OCI-LY3 (cell line): ENCODE measurements around the gene R3HDML.
A peak's percentile ranks its signal among the peaks of the same experiment; 100 is the strongest.

Experiments used
- H2AFZ ChIP-seq: fragments of 200-600, 300-600 bp; shearing (Covaris generic); 2 replicates; pipeline ENCODE4 v1.6.0; 2014; ENCODE audit warnings: antibody characterized with exemption, low read depth, low read length
- H3K27ac ChIP-seq: fragments of 200-600, 300-600 bp; sonication (generic); 2 replicates; pipeline ENCODE4 v1.5.1; 2014; ENCODE audit warnings: mild to moderate bottlenecking, low read length, moderate library complexity, mixed read lengths
- H3K27me3 ChIP-seq: fragments of 200-600, 300-600 bp; sonication (generic); 2 replicates; pipeline ENCODE4 v1.6.1; 2014; ENCODE audit warnings: low read depth, low read length, mixed read lengths
- H3K36me3 ChIP-seq: fragments of 200-600, 300-600 bp; sonication (generic); replicated peaks from 2 replicates; pipeline ENCODE3; 2014; ENCODE audit warnings: low read depth, low read length, mixed read lengths
- H3K4me1 ChIP-seq: fragments of 300-600, 200-600 bp; sonication (generic); 2 replicates; pipeline ENCODE4 v1.6.1; 2014; ENCODE audit warnings: low read length, mixed read lengths
- H3K4me2 ChIP-seq: fragments of 200-600, 300-600 bp; sonication (generic); 2 replicates; pipeline ENCODE4 v1.6.1; 2014; ENCODE audit warnings: low read length, mixed read lengths
- H3K4me3 ChIP-seq: fragments of 300-600, 200-600 bp; sonication (generic); 2 replicates; pipeline ENCODE4 v1.5.1; 2014; ENCODE audit warnings: antibody characterized with exemption, mild to moderate bottlenecking, low read length, moderate library complexity
- H3K79me2 ChIP-seq: fragments of 300-600, 200-600 bp; shearing (Covaris generic); 2 replicates; pipeline ENCODE4 v1.6.1; 2014; ENCODE audit warnings: mild to moderate bottlenecking, low read length, mixed read lengths
- H3K9ac ChIP-seq: fragments of 300-600, 200-600 bp; shearing (Covaris generic); 2 replicates; pipeline ENCODE4 v1.6.0; 2014; ENCODE audit warnings: mild to moderate bottlenecking, low read length, moderate library complexity
- H3K9me3 ChIP-seq: fragments of 200-600, 300-600 bp; shearing (Covaris generic); 2 replicates; pipeline ENCODE4 v1.6.1; 2014; ENCODE audit warnings: low read length, mixed read lengths; ENCODE audit not compliant: insufficient read depth
- H4K20me1 ChIP-seq: fragments of 200-600, 300-600 bp; sonication (generic); 2 replicates; pipeline ENCODE4 v1.6.1; 2016; ENCODE audit warnings: low read length, mixed read lengths; ENCODE audit not compliant: insufficient read depth
- CTCF ChIP-seq: fragments of 200-600, 300-600 bp; sonication (generic); IDR thresholded peaks from 2 replicates; pipeline ENCODE4 v1.5.1; 2014; ENCODE audit warnings: antibody characterized with exemption, low read length, low read depth
- EZH2phosphoT487 ChIP-seq: fragments of 200-600 bp; shearing (Covaris generic); IDR thresholded peaks from 2 replicates; pipeline ENCODE4 v1.6.1; 2018; ENCODE audit warnings: antibody characterized with exemption, mixed run types, low read depth

Gene R3HDML

GRCh38 chr20:44382641-44383040, 45.8 kb downstream of the R3HDML start:
- Histone ChIP-seq H3K9ac (no peak overlapping the region), H3K4me2 (no peak overlapping the region), H3K79me2 (no peaks in the 10 kb centered on the region), H3K9me3 (no peaks in the 10 kb centered on the region), H4K20me1 (no peaks in the 10 kb centered on the region), H3K27me3 (peaks cover 6% of the 10 kb centered on the region; the same call in 1 of the 2 replicates), H3K4me3 (no peak overlapping the region), H3K36me3 (no peaks in the 10 kb centered on the region), H3K4me1 (peaks cover under 1% of the 10 kb centered on the region; the same call in 1 of the 2 replicates), H2AFZ (no peak overlapping the region), H3K27ac (no peak overlapping the region)
- TF ChIP-seq EZH2phosphoT487: no peak
- no peak for TF ChIP-seq CTCF

GRCh38 chr20:44384423-44385027, 47.7 kb downstream of the R3HDML start:
- peaks cover 15% of the 10 kb centered on the region for H3K4me1 ChIP-seq
- no peaks in the 10 kb centered on the region for H3K9me3 ChIP-seq
- no peak overlapping the region for H3K4me3 ChIP-seq
- no peaks in the 10 kb centered on the region for H4K20me1 ChIP-seq
- H3K9ac ChIP-seq: no peak overlapping the region
- H3K27ac ChIP-seq: no peak overlapping the region
- H3K79me2 ChIP-seq: no peaks in the 10 kb centered on the region
- no peak overlapping the region for H3K4me2 ChIP-seq
- TF ChIP-seq CTCF: peak; percentile 100
- no peak for TF ChIP-seq EZH2phosphoT487
- H2AFZ ChIP-seq: no peak overlapping the region
- H3K36me3 ChIP-seq: no peaks in the 10 kb centered on the region
- peaks cover 14% of the 10 kb centered on the region for H3K27me3 ChIP-seq

GRCh38 chr20:44388466-44389023, 51.7 kb downstream of the R3HDML start:
- peaks cover 25% of the 10 kb centered on the region for H3K27me3 ChIP-seq
- H3K36me3 ChIP-seq: no peaks in the 10 kb centered on the region
- no peak for TF ChIP-seq EZH2phosphoT487
- peak; percentile 96 for TF ChIP-seq CTCF
- no peak overlapping the region for H3K9ac ChIP-seq
- H3K27ac ChIP-seq: no peak overlapping the region
- H4K20me1 ChIP-seq: no peaks in the 10 kb centered on the region
- H3K4me2 ChIP-seq: peak overlapping the region; percentile 62
- H2AFZ ChIP-seq: 0 out of 2 replicates have a peak overlapping the region, but pooled peaks have one; percentile 52
- H3K4me1 ChIP-seq: peaks cover 15% of the 10 kb centered on the region
- H3K9me3 ChIP-seq: no peaks in the 10 kb centered on the region
- peak overlapping the region; percentile 60 for H3K4me3 ChIP-seq
- H3K79me2 ChIP-seq: no peaks in the 10 kb centered on the region

- no peak for TF ChIP-seq EZH2phosphoT487
- no peak for TF ChIP-seq CTCF
- peaks cover 15% of the 10 kb centered on the region for H3K4me1 ChIP-seq
- no peaks in the 10 kb centered on the region for H3K9me3 ChIP-seq
- no peak overlapping the region for H3K27ac ChIP-seq
- H3K9ac ChIP-seq: no peak overlapping the region
- no peak overlapping the region for H3K4me2 ChIP-seq
- H3K79me2 ChIP-seq: no peaks in the 10 kb centered on the region
- H3K36me3 ChIP-seq: no peaks in the 10 kb centered on the region
- H2AFZ ChIP-seq: no peak overlapping the region
- peaks cover 26% of the 10 kb centered on the region for H3K27me3 ChIP-seq
- H3K4me3 ChIP-seq: no peak overlapping the region
- H4K20me1 ChIP-seq: no peaks in the 10 kb centered on the region
These were observed 53.0 kb downstream of the R3HDML start for GRCh38 chr20:44389871-44390270.
